Measurements from ENCODE around the gene IKBKG.
"Not testable (repeated sequence)": the region's sequence is repeated elsewhere in the genome, so short reads cannot be mapped to it uniquely, and the experiment has no call there.

DNA sequence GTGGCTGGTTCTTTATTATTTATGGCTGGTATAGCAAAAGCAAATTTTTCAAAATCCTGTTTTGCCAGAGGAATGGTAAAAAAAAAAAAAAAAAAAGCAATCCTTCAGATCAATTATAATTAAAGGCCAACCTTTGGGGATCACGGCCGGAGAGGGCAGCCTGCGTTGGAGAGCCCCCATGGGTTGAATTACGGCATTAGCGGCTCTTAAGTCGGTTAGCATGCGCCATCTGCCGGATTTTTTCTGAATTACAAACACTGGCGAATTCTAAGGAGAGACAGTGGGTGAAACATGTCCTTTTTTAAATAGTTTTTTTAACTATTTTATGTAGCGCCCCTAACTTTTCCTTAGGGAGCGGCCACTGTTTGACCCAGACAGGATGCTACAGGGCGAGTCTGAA is 66.2 kb downstream of the IKBKG start:
- TF ChIP-seq CTCF (conservative IDR thresholded peaks at IDR 0.05; ENCODE audit: low read length); EZH2phosphoT487 (IDR thresholded peaks at IDR 0.05; ENCODE audit: borderline replicate concordance, low read depth, low read length): not testable (repeated sequence)

Data from OCI-LY7 (cell line).